MV-4-11 (cell line): ENCODE measurements around the gene MRPL21.
"Not testable (repeated sequence)": the region's sequence is repeated elsewhere in the genome, so short reads cannot be mapped to it uniquely, and the experiment has no call there.

Experiments
- DNase-seq: peaks from one replicate; lab custom pipeline; 2025; lab: John Stamatoyannopoulos, UW

MRPL21 gene

GRCh38 chr11:68910965-68911364 lies 7.3 kb upstream of the MRPL21 start:
- no peak for DNase-seq

GRCh38 chr11:68908273-68908672 lies 4.6 kb upstream of the MRPL21 start:
- no peak for DNase-seq

- DNase-seq, result no peak
Measured at GRCh38 chr11:68905421-68906360, 2.1 kb upstream of the MRPL21 start.

GRCh38 chr11:68904248-68904847 lies 716 bp upstream of the MRPL21 start:
- DNase-seq, result no peak

GRCh38 chr11:68900835-68901381 lies 2.7 kb downstream of the MRPL21 start:
- no peak for DNase-seq

GRCh38 chr11:68897441-68897840 lies 6.2 kb downstream of the MRPL21 start:
- DNase-seq, result no peak

- no peak for DNase-seq
Measured at GRCh38 chr11:68896171-68896959, 7.3 kb downstream of the MRPL21 start.

GRCh38 chr11:68893282-68893681 lies 10.3 kb downstream of the MRPL21 start:
- DNase-seq, result no peak

- no peak for DNase-seq
Measured at GRCh38 chr11:68892576-68892975, 11.1 kb downstream of the MRPL21 start.

- DNase-seq, result no peak
Measured at GRCh38 chr11:68891351-68891948, 12.2 kb downstream of the MRPL21 start.

GRCh38 chr11:68890490-68891231 lies 13.0 kb downstream of the MRPL21 start:
- no peak for DNase-seq

GRCh38 chr11:68889948-68890446 lies 13.6 kb downstream of the MRPL21 start:
- DNase-seq, result no peak

- DNase-seq, result not testable (repeated sequence)
Measured at GRCh38 chr11:68884827-68885226, 18.8 kb downstream of the MRPL21 start.

- no peak for DNase-seq
Measured at GRCh38 chr11:68882391-68882790, 21.2 kb downstream of the MRPL21 start.

GRCh38 chr11:68881320-68881719 lies 22.3 kb downstream of the MRPL21 start:
- no peak for DNase-seq

GRCh38 chr11:68880851-68881250 lies 22.8 kb downstream of the MRPL21 start:
- DNase-seq, result no peak

- DNase-seq, result no peak
Measured at GRCh38 chr11:68878022-68878421, 25.6 kb downstream of the MRPL21 start.

GRCh38 chr11:68872216-68873003 lies 31.2 kb downstream of the MRPL21 start:
- no peak for DNase-seq

GRCh38 chr11:68870470-68870869 lies 33.2 kb downstream of the MRPL21 start:
- DNase-seq, result peak; percentile 27

- DNase-seq, result no peak
Measured at GRCh38 chr11:68868221-68868835, 35.3 kb downstream of the MRPL21 start.
